Upper lobe of right lung (tissue), 1 donor: ENCODE measurements around the gene HOXD9. TPM values are rescaled to one million over a fixed set of nuclear protein-coding genes. Genes with fewer than 3 reads are reported as not detected.

ENCODE experiments used
- ATAC-seq: fragments of 200-7000 bp; cut with Tn5 transposase; one replicate; pipeline ENCODE4 v1.9.1; 2020; ENCODE audit warnings: mild to moderate bottlenecking, moderate library complexity
- DNase-seq: peaks from one replicate; pipeline ENCODE4 v3.0.0-alpha.2; 2020
- H3K27ac ChIP-seq: fragments of 200-600 bp; one replicate; pipeline ENCODE4 v1.8.0; 2022
- H3K27me3 ChIP-seq: fragments of 200-600 bp; one replicate; pipeline ENCODE4 v1.8.0; 2022; ENCODE audit warnings: mild to moderate bottlenecking
- H3K36me3 ChIP-seq: fragments of 200-600 bp; one replicate; pipeline ENCODE4 v1.8.0; 2022
- H3K4me1 ChIP-seq: fragments of 200-600 bp; one replicate; pipeline ENCODE4 v1.8.0; 2022
- H3K4me3 ChIP-seq: fragments of 200-600 bp; one replicate; pipeline ENCODE4 v1.8.0; 2022; ENCODE audit warnings: mild to moderate bottlenecking
- H3K9me3 ChIP-seq: fragments of 200-600 bp; one replicate; pipeline ENCODE4 v1.8.0; 2022
- intact Hi-C: fragments of 100-400 bp; cut with DNase I; formaldehyde crosslinking; loops from one replicate; pipeline ENCODE4 v1.11.0; 2022
- total RNA-seq: library from RNA; stranded (reverse); fragmentation: NEBNext Ultra II Directional; extraction: Animal tissue kit (Norgen Biotek cat#: 25700); gene quantifications from one replicate; pipeline ENCODE4 v1.2.1, GENCODE V29; 2021
- TF ChIP-seq, protein P1 (sequence below): fragments of 200-600 bp; IDR thresholded peaks from one replicate; pipeline ENCODE4 v1.8.0; 2022; ENCODE audit warnings: antibody characterized with exemption
- donor health status: DM: no; HTN: yes; CAD: no; lungs with severe emphysema.

HOXD9 gene
- total RNA-seq, 1 donor from 2014 or later = 1.6 TPM

DNA sequence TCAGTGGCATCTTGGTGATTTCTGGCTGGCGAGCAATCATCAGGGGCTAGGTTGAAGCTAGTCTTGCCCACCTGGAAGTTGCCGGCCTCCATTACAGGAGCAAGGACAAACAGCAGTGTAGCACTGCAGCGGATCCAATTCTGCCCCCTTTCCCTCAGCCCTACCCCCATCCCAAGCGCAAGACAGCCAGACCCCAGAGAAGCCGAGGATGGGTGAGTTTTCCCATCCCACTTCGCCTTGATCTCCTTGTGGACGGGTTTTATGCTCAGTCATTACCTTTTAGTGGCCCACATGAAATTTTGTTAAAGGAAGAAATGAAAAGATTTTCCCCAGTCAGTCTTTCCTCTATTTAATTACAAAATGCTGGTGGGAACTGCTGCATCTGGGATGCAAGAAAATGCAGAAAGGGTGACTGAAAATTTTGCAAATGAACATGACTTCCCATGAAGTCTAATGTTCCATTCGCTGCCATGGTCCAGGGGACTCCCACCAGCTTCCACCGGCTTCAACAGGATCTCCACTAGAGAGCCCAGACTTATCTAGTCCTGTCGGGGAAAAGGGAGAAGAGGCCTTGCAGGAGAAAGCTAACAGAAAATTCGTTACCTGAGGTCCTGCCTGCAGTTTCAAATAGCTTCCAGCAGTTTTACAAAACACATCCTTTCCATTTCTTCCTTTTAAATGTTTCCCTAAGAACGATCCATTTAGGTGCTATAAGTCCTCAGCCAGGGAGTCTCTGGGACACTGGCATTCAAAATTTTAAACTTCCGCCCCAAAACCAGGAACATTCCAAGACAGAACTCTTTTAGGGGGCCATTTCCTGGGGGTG lies 1.9 kb upstream of the HOXD9 start:
- Histone ChIP-seq H3K27me3 (peaks cover 100% of the 10 kb centered on the region), H3K4me3 (no peak overlapping the region), H3K4me1 (peaks cover 11% of the 10 kb centered on the region), H3K9me3 (no peaks in the 10 kb centered on the region), H3K27ac (no peak overlapping the region), H3K36me3 (no peaks in the 10 kb centered on the region)
- ATAC-seq = no peak
- TF ChIP-seq, protein P1, sequence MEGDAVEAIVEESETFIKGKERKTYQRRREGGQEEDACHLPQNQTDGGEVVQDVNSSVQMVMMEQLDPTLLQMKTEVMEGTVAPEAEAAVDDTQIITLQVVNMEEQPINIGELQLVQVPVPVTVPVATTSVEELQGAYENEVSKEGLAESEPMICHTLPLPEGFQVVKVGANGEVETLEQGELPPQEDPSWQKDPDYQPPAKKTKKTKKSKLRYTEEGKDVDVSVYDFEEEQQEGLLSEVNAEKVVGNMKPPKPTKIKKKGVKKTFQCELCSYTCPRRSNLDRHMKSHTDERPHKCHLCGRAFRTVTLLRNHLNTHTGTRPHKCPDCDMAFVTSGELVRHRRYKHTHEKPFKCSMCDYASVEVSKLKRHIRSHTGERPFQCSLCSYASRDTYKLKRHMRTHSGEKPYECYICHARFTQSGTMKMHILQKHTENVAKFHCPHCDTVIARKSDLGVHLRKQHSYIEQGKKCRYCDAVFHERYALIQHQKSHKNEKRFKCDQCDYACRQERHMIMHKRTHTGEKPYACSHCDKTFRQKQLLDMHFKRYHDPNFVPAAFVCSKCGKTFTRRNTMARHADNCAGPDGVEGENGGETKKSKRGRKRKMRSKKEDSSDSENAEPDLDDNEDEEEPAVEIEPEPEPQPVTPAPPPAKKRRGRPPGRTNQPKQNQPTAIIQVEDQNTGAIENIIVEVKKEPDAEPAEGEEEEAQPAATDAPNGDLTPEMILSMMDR = no peak
- intact Hi-C loops = no loop called here
- no peak for DNase-seq

DNA sequence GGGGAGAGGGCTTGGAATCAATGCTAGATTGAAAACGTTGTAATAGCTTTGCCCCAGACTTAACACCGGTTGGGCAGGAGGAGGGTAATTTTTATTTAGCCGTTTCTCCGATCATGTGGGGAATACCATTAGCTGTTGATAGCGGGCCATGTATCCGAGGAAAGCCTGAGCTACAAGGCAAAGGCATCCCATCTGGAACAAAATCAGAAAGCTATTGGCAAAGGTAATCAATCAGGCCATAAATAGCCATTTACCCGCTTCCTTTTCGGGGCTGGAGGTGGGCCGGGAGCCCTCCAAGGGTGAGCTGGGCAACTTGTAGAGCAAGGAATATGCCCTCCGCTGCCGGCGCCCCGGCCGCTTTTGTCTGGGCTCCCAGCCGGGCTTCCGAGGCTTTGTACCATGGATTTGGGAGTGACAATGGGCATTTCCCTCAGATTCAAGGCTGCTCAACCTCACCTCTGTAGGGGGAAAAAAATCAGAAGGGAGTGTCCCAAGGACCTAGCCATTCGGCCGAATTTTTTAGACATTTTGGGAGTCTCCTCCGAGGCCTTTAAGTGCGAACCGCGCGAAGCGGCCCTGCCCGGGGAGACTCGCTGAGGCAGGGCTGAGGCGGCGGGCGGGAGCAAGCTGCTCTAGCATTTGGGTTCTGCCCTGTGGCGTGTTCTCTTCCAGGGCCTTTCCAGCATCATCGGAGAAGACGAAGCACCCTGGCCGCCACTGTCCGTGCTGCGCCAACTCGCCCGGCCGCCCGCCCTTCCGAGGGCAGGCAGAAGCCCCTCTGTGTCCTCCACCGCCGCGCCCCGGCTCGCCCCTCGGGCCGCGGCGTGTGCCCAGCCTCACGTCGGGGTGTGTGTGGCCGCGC lies 1.1 kb upstream of the HOXD9 start:
- DNase-seq = no peak
- H3K4me3 ChIP-seq = no peak overlapping the region

DNA sequence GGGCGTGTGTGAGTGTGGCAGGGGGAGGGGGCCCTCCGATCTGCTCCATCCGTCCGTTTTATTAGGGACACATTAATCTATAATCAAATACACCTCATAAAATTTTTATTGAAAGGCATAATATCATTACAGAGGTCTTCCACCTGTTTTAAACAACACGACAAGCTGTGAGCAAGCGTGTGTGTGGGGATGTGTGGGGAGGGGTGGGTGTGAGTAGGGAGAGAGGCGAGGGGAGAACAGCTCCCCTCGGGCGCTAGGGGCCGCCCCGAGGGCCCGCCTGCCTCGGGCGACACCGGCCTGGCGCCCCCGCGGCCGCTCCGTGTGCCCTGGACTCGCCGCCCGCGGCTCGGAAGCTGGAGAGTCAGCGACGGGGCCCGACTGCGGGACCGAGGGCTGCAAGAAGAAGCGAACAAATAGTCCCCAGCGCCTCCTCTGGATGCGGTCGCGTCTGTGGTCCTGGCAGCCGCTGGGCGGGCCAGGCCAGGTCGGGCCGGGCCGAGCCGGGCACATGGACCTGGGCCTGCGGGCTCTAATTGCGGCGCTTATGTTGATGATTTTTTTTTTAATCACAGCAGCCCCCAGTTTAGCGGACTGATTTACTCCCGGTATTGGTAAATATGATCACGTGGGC lies 352 bp upstream of the HOXD9 start:
- no peak for ATAC-seq
- Histone ChIP-seq H3K27me3 (peaks cover 100% of the 10 kb centered on the region), H3K4me3 (peak overlapping the region; percentile 32), H3K36me3 (no peaks in the 10 kb centered on the region), H3K27ac (no peak overlapping the region), H3K9me3 (no peaks in the 10 kb centered on the region), H3K4me1 (peaks cover 11% of the 10 kb centered on the region)
- TF ChIP-seq, protein P1 = no peak
- intact Hi-C loops = no loop called here
- no peak for DNase-seq

More for the DNA sequence above, 1.1 kb upstream of the HOXD9 start:
- Histone ChIP-seq H3K27ac (no peak overlapping the region), H3K9me3 (no peaks in the 10 kb centered on the region), H3K36me3 (no peaks in the 10 kb centered on the region), H3K27me3 (peaks cover 100% of the 10 kb centered on the region), H3K4me1 (peaks cover 11% of the 10 kb centered on the region)
- no peak for ATAC-seq
- TF ChIP-seq, protein P1 = no peak
- intact Hi-C loops = no loop called here

DNA sequence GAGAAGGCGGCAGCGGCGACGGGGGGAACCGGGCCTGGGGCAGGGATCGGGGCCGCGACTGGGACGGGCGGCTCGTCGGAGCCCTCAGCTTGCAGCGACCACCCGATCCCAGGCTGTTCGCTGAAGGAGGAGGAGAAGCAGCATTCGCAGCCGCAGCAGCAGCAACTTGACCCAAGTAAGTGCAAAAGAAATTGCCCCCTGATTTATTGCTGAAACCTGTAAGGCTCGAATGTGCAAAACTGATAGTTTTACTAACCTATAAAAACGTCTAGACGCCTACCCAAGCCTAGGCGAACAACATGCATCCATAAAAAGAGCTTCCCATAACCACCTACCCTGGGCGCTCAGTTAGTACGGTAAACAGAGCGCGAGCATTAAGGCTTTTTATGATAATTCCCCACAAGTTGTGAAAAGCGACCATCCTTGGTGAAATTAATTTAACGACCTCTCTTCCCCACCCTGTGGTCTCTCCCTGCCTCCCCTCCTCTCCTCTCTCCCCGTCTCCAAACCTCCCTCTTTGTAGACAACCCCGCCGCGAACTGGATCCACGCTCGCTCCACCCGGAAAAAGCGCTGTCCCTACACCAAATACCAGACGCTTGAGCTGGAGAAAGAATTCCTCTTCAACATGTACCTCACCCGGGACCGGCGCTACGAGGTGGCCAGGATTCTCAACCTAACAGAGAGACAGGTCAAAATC lies 1.0 kb downstream of the HOXD9 start:
- H3K36me3 ChIP-seq = no peaks in the 10 kb centered on the region
- DNase-seq (no peak), ATAC-seq (no peak)
- peaks cover 99% of the 10 kb centered on the region for H3K27me3 ChIP-seq
- peaks cover 11% of the 10 kb centered on the region for H3K4me1 ChIP-seq
- intact Hi-C loops = no loop called here
- H3K4me3 ChIP-seq = peak overlapping the region; percentile 32
- H3K9me3 ChIP-seq = no peaks in the 10 kb centered on the region
- TF ChIP-seq, protein P1 = no peak
- H3K27ac ChIP-seq = no peak overlapping the region
